ENCODE results near the gene MFSD2B.

DNA sequence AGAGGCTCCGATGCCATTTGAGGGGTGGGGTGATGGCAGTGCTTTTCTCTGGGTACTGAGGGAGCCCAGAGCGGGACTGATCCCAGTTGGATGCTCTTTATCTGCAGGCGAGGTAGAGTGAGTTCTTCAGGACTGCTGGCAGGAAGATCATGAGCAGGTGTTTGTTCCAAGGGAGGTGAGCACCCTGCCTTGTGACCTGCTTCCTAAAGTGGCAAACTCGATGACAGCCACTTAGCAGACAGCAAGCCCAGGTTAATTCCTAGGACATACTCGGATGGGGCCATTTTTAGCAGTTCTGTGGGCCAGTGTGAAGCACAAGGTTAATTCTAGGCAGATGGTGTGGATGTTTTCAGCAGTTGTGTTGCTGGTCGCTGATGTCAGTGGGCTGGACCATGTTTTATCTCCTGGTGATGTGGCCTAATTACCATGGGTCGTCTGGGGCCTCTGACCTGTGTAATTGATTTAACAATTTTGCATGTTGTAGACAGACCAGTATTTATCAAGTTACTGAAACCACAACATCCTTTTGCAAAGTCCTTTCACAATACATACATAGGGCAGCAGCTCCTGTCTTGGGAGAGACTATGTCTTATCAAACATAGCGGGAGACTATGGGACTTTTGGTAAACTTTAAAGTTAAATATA, 44.6 kb downstream of the MFSD2B start:
- TF ChIP-seq, protein P1, sequence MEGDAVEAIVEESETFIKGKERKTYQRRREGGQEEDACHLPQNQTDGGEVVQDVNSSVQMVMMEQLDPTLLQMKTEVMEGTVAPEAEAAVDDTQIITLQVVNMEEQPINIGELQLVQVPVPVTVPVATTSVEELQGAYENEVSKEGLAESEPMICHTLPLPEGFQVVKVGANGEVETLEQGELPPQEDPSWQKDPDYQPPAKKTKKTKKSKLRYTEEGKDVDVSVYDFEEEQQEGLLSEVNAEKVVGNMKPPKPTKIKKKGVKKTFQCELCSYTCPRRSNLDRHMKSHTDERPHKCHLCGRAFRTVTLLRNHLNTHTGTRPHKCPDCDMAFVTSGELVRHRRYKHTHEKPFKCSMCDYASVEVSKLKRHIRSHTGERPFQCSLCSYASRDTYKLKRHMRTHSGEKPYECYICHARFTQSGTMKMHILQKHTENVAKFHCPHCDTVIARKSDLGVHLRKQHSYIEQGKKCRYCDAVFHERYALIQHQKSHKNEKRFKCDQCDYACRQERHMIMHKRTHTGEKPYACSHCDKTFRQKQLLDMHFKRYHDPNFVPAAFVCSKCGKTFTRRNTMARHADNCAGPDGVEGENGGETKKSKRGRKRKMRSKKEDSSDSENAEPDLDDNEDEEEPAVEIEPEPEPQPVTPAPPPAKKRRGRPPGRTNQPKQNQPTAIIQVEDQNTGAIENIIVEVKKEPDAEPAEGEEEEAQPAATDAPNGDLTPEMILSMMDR (IDR thresholded peaks at IDR 0.05; ENCODE audit: extremely low read depth in 1 of 2, insufficient read depth in 1 of 2, low read depth in 1 of 2, low read length in 2 of 2) = no peak
- no peak for TF ChIP-seq POLR2A (IDR thresholded peaks at IDR 0.05; ENCODE audit: low read depth, low read length)
